WTC11 (cell line): ENCODE data around the gene FCN3.

Source experiments
- ATF2 ChIP-seq: sonication (generic); formaldehyde crosslinking; IDR thresholded peaks from 2 replicates; pipeline ENCODE4 v1.8.1; 2022; ENCODE audit warnings: low read depth, missing genetic modification reagents, borderline replicate concordance
- MAX ChIP-seq: sonication (generic); formaldehyde crosslinking; IDR thresholded peaks from 2 replicates; pipeline ENCODE4 v1.8.0; 2022; ENCODE audit warnings: mild to moderate bottlenecking, missing genetic modification reagents
- NFYB ChIP-seq: sonication (generic); formaldehyde crosslinking; conservative IDR thresholded peaks from 2 replicates; pipeline ENCODE4 v1.8.0; 2022; ENCODE audit warnings: low read depth, missing genetic modification reagents
- TEAD4 ChIP-seq: sonication (generic); formaldehyde crosslinking; IDR thresholded peaks from 2 replicates; pipeline ENCODE4 v1.8.0; 2022; ENCODE audit warnings: mild to moderate bottlenecking, missing genetic modification reagents
- TF ChIP-seq, protein P1 (sequence below): fragments of 200-600 bp; IDR thresholded peaks from 2 replicates; pipeline ENCODE4 v1.8.0; 2022; ENCODE audit warnings: antibody characterized with exemption
- TF ChIP-seq, protein P2 (sequence below): sonication (generic); formaldehyde crosslinking; IDR thresholded peaks from 2 replicates; pipeline ENCODE4 v1.8.1; 2022; ENCODE audit warnings: mild to moderate bottlenecking, missing genetic modification reagents, moderate library complexity, borderline replicate concordance

- TF ChIP-seq, protein P1, sequence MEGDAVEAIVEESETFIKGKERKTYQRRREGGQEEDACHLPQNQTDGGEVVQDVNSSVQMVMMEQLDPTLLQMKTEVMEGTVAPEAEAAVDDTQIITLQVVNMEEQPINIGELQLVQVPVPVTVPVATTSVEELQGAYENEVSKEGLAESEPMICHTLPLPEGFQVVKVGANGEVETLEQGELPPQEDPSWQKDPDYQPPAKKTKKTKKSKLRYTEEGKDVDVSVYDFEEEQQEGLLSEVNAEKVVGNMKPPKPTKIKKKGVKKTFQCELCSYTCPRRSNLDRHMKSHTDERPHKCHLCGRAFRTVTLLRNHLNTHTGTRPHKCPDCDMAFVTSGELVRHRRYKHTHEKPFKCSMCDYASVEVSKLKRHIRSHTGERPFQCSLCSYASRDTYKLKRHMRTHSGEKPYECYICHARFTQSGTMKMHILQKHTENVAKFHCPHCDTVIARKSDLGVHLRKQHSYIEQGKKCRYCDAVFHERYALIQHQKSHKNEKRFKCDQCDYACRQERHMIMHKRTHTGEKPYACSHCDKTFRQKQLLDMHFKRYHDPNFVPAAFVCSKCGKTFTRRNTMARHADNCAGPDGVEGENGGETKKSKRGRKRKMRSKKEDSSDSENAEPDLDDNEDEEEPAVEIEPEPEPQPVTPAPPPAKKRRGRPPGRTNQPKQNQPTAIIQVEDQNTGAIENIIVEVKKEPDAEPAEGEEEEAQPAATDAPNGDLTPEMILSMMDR, result no peak
- TF ChIP-seq ATF2 (CRISPR knock-in tag) (no peak), MAX (no peak), NFYB (CRISPR knock-in tag) (no peak), TEAD4 (no peak)
- TF ChIP-seq, protein P2, sequence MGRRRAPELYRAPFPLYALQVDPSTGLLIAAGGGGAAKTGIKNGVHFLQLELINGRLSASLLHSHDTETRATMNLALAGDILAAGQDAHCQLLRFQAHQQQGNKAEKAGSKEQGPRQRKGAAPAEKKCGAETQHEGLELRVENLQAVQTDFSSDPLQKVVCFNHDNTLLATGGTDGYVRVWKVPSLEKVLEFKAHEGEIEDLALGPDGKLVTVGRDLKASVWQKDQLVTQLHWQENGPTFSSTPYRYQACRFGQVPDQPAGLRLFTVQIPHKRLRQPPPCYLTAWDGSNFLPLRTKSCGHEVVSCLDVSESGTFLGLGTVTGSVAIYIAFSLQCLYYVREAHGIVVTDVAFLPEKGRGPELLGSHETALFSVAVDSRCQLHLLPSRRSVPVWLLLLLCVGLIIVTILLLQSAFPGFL (CRISPR knock-in tag), result no peak
Measured at GRCh38 chr1:27380224-27380623, 5.6 kb upstream of the FCN3 start.
